ENCODE results near the gene UQCRQ.

DNA sequence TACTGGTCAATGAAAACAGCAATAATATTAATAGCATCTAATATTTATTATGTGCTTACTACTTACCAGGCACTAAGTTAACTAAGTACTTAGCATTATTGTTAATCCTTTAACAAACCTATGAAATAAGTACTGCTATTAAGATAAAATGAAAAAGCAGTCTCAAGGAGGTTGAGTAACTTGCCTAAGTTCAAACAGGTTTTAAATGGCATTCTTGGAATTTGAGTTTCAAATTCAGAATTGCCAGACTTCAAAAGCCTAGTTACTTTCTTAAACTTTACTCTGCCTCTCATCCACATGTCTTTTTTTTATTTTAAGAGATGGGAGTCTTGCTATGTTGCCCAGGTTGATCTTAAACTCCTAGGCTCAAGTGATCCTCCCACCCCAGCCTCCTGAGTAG, 23.1 kb downstream of the UQCRQ start:
- TF ChIP-seq POLR2AphosphoS5 (IDR thresholded peaks at IDR 0.05; ENCODE audit: low read depth, low read length) (no peak), TAF1 (IDR thresholded peaks at IDR 0.05; ENCODE audit: borderline replicate concordance, low read depth, low read length) (no peak)
